Panc1 (cell line): ENCODE results near the gene CHRNA3. TPM values are rescaled to one million over a fixed set of nuclear protein-coding genes. Genes with fewer than 3 reads are reported as not detected.

Source experiments
- ATAC-seq: fragments of 200-7000 bp; cut with Tn5 transposase; 2 replicates; pipeline ENCODE4 v1.9.1; 2020; ENCODE audit warnings: mild to moderate bottlenecking, moderate library complexity
- BruUV-seq: library from RNA; stranded (reverse); fragments of 400-500 nt; replicated peaks from 2 replicates; lab custom pipeline; 2021; lab: Mats Ljungman, UMichigan
- CTCF ChIA-PET: fragments of 300-600 bp; sonication (Branson Sonifier 250); formaldehyde crosslinking; loops from one replicate; lab custom pipeline; 2022; ENCODE audit warnings: antibody characterized with exemption; lab: Charles Lee
- POLR2A ChIA-PET: fragments of 300-600 bp; sonication (Branson Sonifier 250); formaldehyde crosslinking; loops from one replicate; lab custom pipeline; 2022; ENCODE audit warnings: antibody characterized with exemption; lab: Charles Lee
- DNase-seq: peaks from one replicate; pipeline ENCODE4 v3.0.0-alpha.2; 2010; ENCODE audit warnings: low read depth, low spot score
- H3K27ac ChIP-seq: 2 replicates; pipeline ENCODE4 v1.5.1; 2011; ENCODE audit warnings: mild to moderate bottlenecking, low read length, inconsistent platforms
- H3K27me3 ChIP-seq: fragments of 200-500 bp; sonication (Bioruptor generic); 2 replicates; pipeline ENCODE4 v1.6.0; 2014; ENCODE audit warnings: low read length, inconsistent platforms; ENCODE audit not compliant: control insufficient read depth, insufficient read depth
- H3K36me3 ChIP-seq: fragments of 200-500 bp; sonication (Bioruptor generic); 2 replicates; pipeline ENCODE4 v1.5.1; 2014; ENCODE audit warnings: inconsistent platforms, mild to moderate bottlenecking, low read length, moderate library complexity; ENCODE audit not compliant: control insufficient read depth, insufficient read depth
- H3K4me1 ChIP-seq: 2 replicates; pipeline ENCODE4 v1.5.1; 2011; ENCODE audit warnings: inconsistent platforms, mild to moderate bottlenecking, low read length, moderate library complexity; ENCODE audit not compliant: control insufficient read depth, insufficient read depth
- H3K4me3 ChIP-seq, 2 experiments: 2 replicates each; pipeline ENCODE4 v1.5.1; 2011 to 2012; ENCODE audit warnings: low read depth in 2 of 2, low read length in 2 of 2, mild to moderate bottlenecking in 2 of 2, inconsistent platforms in 1 of 2, moderate library complexity in 1 of 2
- H3K9me3 ChIP-seq: fragments of 200-500 bp; sonication (Bioruptor generic); 2 replicates; pipeline ENCODE4 v1.5.1; 2014; ENCODE audit warnings: low read depth, mild to moderate bottlenecking, inconsistent platforms, low read length, moderate library complexity; ENCODE audit not compliant: control insufficient read depth, insufficient read depth
- POLR2AphosphoS5 ChIP-seq: IDR thresholded peaks from 2 replicates; pipeline ENCODE4 v1.6.1; 2012; ENCODE audit warnings: mild to moderate bottlenecking, low read depth, low read length, moderate library complexity
- SIN3A ChIP-seq: IDR thresholded peaks from 2 replicates; pipeline ENCODE4 v1.6.1; 2012; ENCODE audit warnings: low read depth, mild to moderate bottlenecking, low read length, moderate library complexity, borderline replicate concordance; ENCODE audit not compliant: insufficient read depth
- TCF7L2 ChIP-seq: IDR thresholded peaks from 2 replicates; pipeline ENCODE4 v1.6.1; 2011; ENCODE audit warnings: mild to moderate bottlenecking, low read depth, low read length, inconsistent platforms
- in situ Hi-C: cut with HindIII; loops from 2 replicates; pipeline ENCODE4 v1.10.0; 2016; ENCODE audit warnings: low sequenced_read_pairs, low pct_unique_long_range_greater_than_20kb
- intact Hi-C: fragments of 100-400 bp; cut with micrococcal nuclease; formaldehyde crosslinking; loops from one replicate; pipeline ENCODE4 v1.10.0; 2022; ENCODE audit not compliant: unreplicated experiment
- total RNA-seq: library from RNA; stranded (reverse); gene quantifications from one replicate; pipeline ENCODE4 v1.2.1, GENCODE V29; 2021; ENCODE audit not compliant: unreplicated experiment
- TF ChIP-seq, protein P1 (sequence below), 2 experiments: IDR thresholded peaks; 2 replicates each; pipeline ENCODE4 v1.6.1; 2011 to 2012; ENCODE audit warnings: low read depth in 2 of 2, control low read depth in 1 of 2, low read length in 1 of 2, mild to moderate bottlenecking in 1 of 2, moderate library complexity in 1 of 2; ENCODE audit not compliant: insufficient read depth in 1 of 2
- TF ChIP-seq, protein P2 (sequence below): fragments of 450-650 bp; IDR thresholded peaks from 2 replicates; pipeline ENCODE4 v1.5.1; 2017; ENCODE audit warnings: mild to moderate bottlenecking

CHRNA3 gene
- total RNA-seq, 1 experiment from 2014 or later = 0.31 TPM

DNA sequence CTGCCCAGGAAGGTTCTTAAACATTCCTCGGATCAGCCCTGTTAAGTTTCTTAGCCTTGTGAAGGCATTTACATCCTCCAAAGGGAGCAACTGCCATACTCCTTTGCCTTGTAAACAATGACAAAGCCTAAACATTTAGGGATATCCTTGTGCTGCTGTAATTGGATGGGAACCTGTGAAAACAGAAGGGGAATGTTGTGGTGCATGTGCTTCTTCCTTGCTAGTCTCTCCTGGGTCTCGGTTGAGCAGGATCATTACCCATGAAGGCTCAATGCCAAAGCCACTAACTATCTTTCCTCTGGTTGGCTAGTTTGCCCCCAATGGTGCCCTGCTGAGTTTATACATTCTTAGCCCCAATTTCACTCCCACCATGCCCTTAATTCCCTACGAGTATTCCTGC, 17.3 kb downstream of the CHRNA3 start:
- no peaks in the 10 kb centered on the region for H3K4me1 ChIP-seq
- CTCF ChIA-PET = no interaction called here
- no peaks in the 10 kb centered on the region for H3K9me3 ChIP-seq
- TF ChIP-seq, protein P1, sequence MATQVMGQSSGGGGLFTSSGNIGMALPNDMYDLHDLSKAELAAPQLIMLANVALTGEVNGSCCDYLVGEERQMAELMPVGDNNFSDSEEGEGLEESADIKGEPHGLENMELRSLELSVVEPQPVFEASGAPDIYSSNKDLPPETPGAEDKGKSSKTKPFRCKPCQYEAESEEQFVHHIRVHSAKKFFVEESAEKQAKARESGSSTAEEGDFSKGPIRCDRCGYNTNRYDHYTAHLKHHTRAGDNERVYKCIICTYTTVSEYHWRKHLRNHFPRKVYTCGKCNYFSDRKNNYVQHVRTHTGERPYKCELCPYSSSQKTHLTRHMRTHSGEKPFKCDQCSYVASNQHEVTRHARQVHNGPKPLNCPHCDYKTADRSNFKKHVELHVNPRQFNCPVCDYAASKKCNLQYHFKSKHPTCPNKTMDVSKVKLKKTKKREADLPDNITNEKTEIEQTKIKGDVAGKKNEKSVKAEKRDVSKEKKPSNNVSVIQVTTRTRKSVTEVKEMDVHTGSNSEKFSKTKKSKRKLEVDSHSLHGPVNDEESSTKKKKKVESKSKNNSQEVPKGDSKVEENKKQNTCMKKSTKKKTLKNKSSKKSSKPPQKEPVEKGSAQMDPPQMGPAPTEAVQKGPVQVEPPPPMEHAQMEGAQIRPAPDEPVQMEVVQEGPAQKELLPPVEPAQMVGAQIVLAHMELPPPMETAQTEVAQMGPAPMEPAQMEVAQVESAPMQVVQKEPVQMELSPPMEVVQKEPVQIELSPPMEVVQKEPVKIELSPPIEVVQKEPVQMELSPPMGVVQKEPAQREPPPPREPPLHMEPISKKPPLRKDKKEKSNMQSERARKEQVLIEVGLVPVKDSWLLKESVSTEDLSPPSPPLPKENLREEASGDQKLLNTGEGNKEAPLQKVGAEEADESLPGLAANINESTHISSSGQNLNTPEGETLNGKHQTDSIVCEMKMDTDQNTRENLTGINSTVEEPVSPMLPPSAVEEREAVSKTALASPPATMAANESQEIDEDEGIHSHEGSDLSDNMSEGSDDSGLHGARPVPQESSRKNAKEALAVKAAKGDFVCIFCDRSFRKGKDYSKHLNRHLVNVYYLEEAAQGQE (IDR thresholded peaks at IDR 0.05; ENCODE audit: insufficient read depth in 1 of 2, low read depth in 2 of 2, low read length in 1 of 2) = no peak
- TF ChIP-seq TCF7L2 (no peak), SIN3A (no peak)
- H3K27ac ChIP-seq = no peak overlapping the region
- no TSS peak for BruUV-seq
- POLR2A ChIA-PET = no interaction called here
- in situ Hi-C loops = no loop called here
- no peaks in the 10 kb centered on the region for H3K36me3 ChIP-seq
- DNase-seq (no peak), ATAC-seq (no peak)
- intact Hi-C loops = no loop called here
- no peaks in the 10 kb centered on the region for H3K27me3 ChIP-seq
- H3K4me3 ChIP-seq = no peak overlapping the region

DNA sequence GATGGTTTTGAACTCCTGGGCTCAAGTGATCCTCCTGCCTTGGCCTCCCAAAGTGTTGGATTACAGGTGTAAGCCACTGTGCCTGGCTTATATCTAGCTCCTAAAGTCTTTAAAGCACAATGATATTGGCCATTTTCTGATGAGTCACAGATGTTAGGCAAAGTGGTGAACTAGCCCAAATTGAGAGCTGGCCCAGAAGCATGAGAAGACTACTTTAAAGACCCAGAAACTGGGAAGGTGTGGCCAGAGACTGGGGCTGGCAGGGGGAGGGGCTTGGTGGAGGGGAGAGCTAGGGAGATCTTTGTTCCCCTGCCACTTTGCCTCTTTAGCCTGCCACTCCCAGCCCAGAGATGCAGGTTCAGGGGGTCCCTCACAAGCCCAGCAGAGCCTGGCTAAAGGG, 21.6 kb downstream of the CHRNA3 start:
- H3K9me3 ChIP-seq = no peaks in the 10 kb centered on the region
- no peaks in the 10 kb centered on the region for H3K36me3 ChIP-seq
- BruUV-seq = no TSS peak
- H3K4me1 ChIP-seq = no peaks in the 10 kb centered on the region
- DNase-seq (no peak), ATAC-seq (no peak)
- no peak overlapping the region for H3K4me3 ChIP-seq
- H3K27me3 ChIP-seq = no peaks in the 10 kb centered on the region
- POLR2A ChIA-PET = no interaction called here
- no peak overlapping the region for H3K27ac ChIP-seq
- in situ Hi-C loops = no loop called here
- intact Hi-C loops = no loop called here
- TF ChIP-seq, protein P2, sequence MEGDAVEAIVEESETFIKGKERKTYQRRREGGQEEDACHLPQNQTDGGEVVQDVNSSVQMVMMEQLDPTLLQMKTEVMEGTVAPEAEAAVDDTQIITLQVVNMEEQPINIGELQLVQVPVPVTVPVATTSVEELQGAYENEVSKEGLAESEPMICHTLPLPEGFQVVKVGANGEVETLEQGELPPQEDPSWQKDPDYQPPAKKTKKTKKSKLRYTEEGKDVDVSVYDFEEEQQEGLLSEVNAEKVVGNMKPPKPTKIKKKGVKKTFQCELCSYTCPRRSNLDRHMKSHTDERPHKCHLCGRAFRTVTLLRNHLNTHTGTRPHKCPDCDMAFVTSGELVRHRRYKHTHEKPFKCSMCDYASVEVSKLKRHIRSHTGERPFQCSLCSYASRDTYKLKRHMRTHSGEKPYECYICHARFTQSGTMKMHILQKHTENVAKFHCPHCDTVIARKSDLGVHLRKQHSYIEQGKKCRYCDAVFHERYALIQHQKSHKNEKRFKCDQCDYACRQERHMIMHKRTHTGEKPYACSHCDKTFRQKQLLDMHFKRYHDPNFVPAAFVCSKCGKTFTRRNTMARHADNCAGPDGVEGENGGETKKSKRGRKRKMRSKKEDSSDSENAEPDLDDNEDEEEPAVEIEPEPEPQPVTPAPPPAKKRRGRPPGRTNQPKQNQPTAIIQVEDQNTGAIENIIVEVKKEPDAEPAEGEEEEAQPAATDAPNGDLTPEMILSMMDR = no peak
- TF ChIP-seq POLR2AphosphoS5 (no peak), TCF7L2 (no peak), SIN3A (no peak)
- TF ChIP-seq, protein P1 (IDR thresholded peaks at IDR 0.05; ENCODE audit: insufficient read depth in 1 of 2, low read depth in 2 of 2, low read length in 1 of 2) = no peak
- CTCF ChIA-PET = no interaction called here
